Glutamatergic neuron (in vitro differentiated cells): ENCODE measurements around the gene MAP7D2. TPM values are rescaled to one million over a fixed set of nuclear protein-coding genes. Genes with fewer than 3 reads are reported as not detected.

ENCODE experiments used
- DNase-seq: peaks from one replicate; pipeline ENCODE4 v3.0.0; 2022
- H3K27ac Mint-ChIP-seq: one replicate; pipeline ENCODE4 v1.8.0; 2020; ENCODE audit warnings: mild to moderate bottlenecking, mixed read lengths, inconsistent platforms; ENCODE audit not compliant: unreplicated experiment
- H3K27me3 Mint-ChIP-seq: one replicate; pipeline ENCODE4 v1.8.0; 2020; ENCODE audit warnings: mild to moderate bottlenecking, moderate library complexity, mixed read lengths, inconsistent platforms; ENCODE audit not compliant: unreplicated experiment
- H3K36me3 Mint-ChIP-seq: one replicate; pipeline ENCODE4 v1.8.0; 2020; ENCODE audit warnings: mild to moderate bottlenecking, mixed read lengths, inconsistent platforms; ENCODE audit not compliant: unreplicated experiment
- H3K4me1 Mint-ChIP-seq: one replicate; pipeline ENCODE4 v1.8.0; 2020; ENCODE audit warnings: mild to moderate bottlenecking, low read depth, mixed read lengths, inconsistent platforms; ENCODE audit not compliant: unreplicated experiment
- H3K4me3 Mint-ChIP-seq: one replicate; pipeline ENCODE4 v1.8.0; 2020; ENCODE audit warnings: mild to moderate bottlenecking, mixed read lengths, inconsistent platforms; ENCODE audit not compliant: unreplicated experiment
- H3K9me3 Mint-ChIP-seq: one replicate; pipeline ENCODE4 v1.8.0; 2020; ENCODE audit warnings: mild to moderate bottlenecking, moderate library complexity, mixed read lengths, inconsistent platforms; ENCODE audit not compliant: unreplicated experiment
- CTCF ChIP-seq: fragments of 200-600 bp; sonication (generic); IDR thresholded peaks from one replicate; pipeline ENCODE4 v1.5.0; 2021; ENCODE audit not compliant: partially characterized antibody, unreplicated experiment
- total RNA-seq: library from RNA; stranded (reverse); fragmentation: NEBNext Ultra II Directional; extraction: Animal tissue kit (Norgen Biotek cat#: 25700); gene quantifications from one replicate; pipeline ENCODE4 v1.2.1, GENCODE V29; 2021; ENCODE audit not compliant: unreplicated experiment

MAP7D2 gene
- total RNA-seq, 1 donor from 2014 or later: 3.0 TPM

- DNase-seq: no peak
- Mint-ChIP-seq H3K36me3 (no peaks in the 10 kb centered on the region), H3K27ac (no peak overlapping the region), H3K4me1 (no peaks in the 10 kb centered on the region), H3K27me3 (no peaks in the 10 kb centered on the region), H3K4me3 (no peak overlapping the region), H3K9me3 (peaks cover 2% of the 10 kb centered on the region)
- TF ChIP-seq CTCF: no peak
These were observed 54.9 kb downstream of the MAP7D2 start for GRCh38 chrX:20061855-20062254.

GRCh38 chrX:20060961-20061748 lies 55.6 kb downstream of the MAP7D2 start:
- no peak overlapping the region for H3K4me3 Mint-ChIP-seq
- peaks cover 3% of the 10 kb centered on the region for H3K4me1 Mint-ChIP-seq
- no peak for TF ChIP-seq CTCF
- no peaks in the 10 kb centered on the region for H3K9me3 Mint-ChIP-seq
- H3K27me3 Mint-ChIP-seq: no peaks in the 10 kb centered on the region
- peak; percentile 16 for DNase-seq
- H3K27ac Mint-ChIP-seq: no peak overlapping the region
- H3K36me3 Mint-ChIP-seq: no peaks in the 10 kb centered on the region

- no peaks in the 10 kb centered on the region for H3K27me3 Mint-ChIP-seq
- H3K4me3 Mint-ChIP-seq: no peak overlapping the region
- TF ChIP-seq CTCF: no peak
- no peaks in the 10 kb centered on the region for H3K9me3 Mint-ChIP-seq
- H3K27ac Mint-ChIP-seq: no peak overlapping the region
- no peaks in the 10 kb centered on the region for H3K36me3 Mint-ChIP-seq
- H3K4me1 Mint-ChIP-seq: peaks cover 3% of the 10 kb centered on the region
- no peak for DNase-seq
These were observed 57.1 kb downstream of the MAP7D2 start for GRCh38 chrX:20059467-20060128.

GRCh38 chrX:20057479-20057878 lies 59.2 kb downstream of the MAP7D2 start:
- H3K36me3 Mint-ChIP-seq: no peaks in the 10 kb centered on the region
- H3K4me1 Mint-ChIP-seq: peaks cover 3% of the 10 kb centered on the region
- no peak for TF ChIP-seq CTCF
- H3K4me3 Mint-ChIP-seq: no peak overlapping the region
- no peaks in the 10 kb centered on the region for H3K27me3 Mint-ChIP-seq
- no peak overlapping the region for H3K27ac Mint-ChIP-seq
- H3K9me3 Mint-ChIP-seq: no peaks in the 10 kb centered on the region
- no peak for DNase-seq

- no peak overlapping the region for H3K4me3 Mint-ChIP-seq
- no peaks in the 10 kb centered on the region for H3K27me3 Mint-ChIP-seq
- no peak for TF ChIP-seq CTCF
- H3K9me3 Mint-ChIP-seq: no peaks in the 10 kb centered on the region
- no peak for DNase-seq
- no peak overlapping the region for H3K27ac Mint-ChIP-seq
- H3K36me3 Mint-ChIP-seq: no peaks in the 10 kb centered on the region
- H3K4me1 Mint-ChIP-seq: peaks cover 3% of the 10 kb centered on the region
These were observed 60.0 kb downstream of the MAP7D2 start for GRCh38 chrX:20056704-20057103.
